Activated CD4-positive, alpha-beta T cell treated with anti-CD3 and anti-CD28 coated beads for 24 hours (primary cell): ENCODE data around the gene SIRPB2.

ENCODE experiments used
- DNase-seq, 2 donors: peaks; one replicate each; pipeline ENCODE4 v3.0.0-alpha.2; 2020; ENCODE audit warnings: low read depth in 2 of 2

Gene SIRPB2

DNA sequence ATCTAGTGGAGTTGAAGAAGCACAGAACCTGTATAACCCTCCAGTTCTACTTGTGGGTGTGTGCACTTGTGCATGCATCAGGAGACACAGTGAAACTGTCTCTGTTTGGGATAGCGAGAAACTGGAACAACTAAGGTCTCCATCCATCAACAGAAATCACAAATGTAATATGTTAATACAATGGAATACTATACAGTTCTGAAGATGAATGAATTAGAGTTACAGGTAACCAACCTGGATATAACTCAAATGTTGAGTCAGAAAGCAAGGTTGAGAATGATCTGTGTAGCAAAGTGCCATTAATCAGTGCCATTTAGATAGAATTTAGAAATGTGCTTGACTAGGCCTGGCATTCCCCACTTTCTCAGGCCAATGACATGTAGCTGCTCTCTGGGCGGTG lies 20.0 kb downstream of the SIRPB2 start:
- no peak for DNase-seq

DNA sequence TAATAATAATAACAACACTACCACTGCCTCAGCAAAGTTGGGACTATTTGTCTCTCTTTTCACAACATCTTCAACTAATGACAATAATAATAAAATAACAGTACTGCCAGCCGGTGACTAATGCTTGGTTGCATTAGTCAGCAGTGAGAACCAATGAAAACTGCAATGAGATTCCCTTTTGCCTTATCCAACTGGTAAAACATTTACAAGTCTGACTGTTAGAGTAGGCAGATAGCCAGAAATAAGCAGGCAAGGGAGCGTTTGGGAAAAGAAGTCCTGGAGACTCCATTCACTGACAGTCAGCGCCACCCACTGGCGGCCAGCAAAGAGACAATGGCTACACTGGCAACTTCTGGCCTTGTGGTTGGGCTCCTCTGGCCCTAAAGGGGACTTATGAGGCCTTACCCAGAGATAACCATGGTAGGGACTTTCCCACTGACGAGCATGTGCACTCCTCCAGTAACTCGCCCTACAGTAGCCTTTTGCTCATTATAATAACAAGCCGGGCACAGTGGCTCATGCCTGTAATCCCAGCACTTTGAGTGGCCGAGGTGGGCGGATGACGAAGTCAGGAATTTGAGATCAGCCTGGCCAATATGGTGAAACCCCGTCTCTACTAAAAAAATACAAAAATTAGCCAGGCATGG lies 21.2 kb downstream of the SIRPB2 start:
- no peak for DNase-seq

DNA sequence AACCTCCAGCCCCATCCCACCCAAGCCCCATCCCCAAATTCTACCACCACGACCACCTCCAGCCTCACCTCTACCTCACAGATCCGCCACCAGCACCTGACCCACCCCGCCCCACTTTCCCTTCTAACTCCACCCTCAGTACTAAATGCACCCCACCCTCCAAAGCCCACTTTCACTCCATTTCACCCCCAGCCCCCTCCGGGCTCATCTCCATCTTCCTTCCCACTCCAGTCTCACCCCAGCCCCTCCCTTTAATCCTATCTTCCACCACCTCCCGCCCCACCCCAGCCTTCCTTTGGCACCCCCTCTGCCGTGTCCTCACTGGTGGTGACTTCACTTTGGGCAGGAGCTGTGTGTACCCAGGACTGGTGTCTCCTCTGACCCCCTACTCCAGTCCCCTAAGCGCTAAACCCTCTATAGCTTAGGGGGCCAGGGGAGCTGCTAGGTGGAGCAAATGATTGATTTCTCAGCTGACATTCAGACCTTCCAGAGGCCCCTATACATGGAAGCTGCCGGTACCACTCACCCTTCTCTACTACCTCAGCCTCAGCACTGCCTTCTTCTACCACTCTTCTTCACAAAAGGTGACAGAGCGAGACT lies 21.8 kb downstream of the SIRPB2 start:
- no peak for DNase-seq

DNA sequence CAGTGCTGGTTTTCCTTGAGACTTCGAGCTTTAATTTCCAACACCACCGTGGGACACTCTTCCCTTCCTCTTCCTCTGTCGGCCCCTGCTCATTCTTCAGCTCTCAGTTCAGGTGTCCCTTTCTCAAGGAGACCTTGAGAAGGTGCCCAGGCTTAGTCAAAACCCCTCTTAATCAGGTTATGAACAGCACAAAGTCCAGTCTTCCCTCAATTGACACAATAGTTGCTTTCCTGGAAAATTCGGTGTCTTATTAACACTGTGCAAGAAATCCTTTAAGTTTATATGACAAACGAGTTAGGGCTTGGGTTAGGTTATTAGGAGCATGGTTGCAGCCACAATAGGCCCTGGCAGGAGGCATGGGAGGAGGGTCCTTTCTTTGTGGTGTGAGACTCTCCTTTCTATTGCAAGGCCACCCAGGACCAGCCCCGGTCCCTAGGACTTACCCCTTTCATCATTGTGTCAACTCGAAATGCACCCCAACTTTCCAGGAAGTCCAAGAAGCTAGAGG lies 23.0 kb downstream of the SIRPB2 start:
- no peak for DNase-seq

DNA sequence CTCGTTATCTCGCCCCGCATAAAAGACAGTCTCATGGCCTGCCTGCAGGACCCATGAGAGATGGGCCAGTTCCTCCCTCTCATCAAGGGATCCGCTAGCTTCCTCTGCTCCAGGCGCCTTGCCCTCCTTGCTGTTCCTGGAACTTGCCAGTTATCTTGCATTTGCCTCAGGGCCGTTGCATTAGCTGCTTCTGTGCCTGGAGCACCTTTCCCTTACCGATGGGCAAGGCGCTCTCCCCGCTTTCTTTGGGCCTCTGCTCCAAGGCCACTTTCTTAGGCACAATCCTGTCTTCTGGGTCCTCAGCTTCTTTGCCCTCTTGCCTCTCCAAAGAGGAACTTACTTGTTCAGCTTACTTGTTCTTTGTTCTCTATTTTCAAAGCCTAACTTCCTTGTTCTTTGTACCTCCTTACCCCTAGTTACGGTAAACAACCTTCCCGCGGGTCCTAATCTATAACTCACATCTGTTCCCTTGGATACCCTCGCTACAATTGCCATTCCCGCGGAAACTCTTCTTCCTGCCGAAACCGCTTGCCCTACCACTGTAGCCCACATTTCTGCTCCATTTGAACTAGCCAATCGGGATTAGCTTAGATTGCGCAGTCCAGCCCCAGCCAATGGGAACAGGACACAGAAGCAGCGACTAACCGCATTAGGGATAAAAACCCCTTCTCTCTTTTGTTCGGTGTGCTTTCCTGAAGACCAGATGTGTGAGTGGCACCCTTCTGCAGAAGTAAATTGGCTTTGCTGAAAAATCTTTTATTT lies 23.7 kb downstream of the SIRPB2 start:
- DNase-seq, result no peak

- DNase-seq, result no peak
Measured at GRCh38 chr20:1467082-1467354, 24.2 kb downstream of the SIRPB2 start.

DNA sequence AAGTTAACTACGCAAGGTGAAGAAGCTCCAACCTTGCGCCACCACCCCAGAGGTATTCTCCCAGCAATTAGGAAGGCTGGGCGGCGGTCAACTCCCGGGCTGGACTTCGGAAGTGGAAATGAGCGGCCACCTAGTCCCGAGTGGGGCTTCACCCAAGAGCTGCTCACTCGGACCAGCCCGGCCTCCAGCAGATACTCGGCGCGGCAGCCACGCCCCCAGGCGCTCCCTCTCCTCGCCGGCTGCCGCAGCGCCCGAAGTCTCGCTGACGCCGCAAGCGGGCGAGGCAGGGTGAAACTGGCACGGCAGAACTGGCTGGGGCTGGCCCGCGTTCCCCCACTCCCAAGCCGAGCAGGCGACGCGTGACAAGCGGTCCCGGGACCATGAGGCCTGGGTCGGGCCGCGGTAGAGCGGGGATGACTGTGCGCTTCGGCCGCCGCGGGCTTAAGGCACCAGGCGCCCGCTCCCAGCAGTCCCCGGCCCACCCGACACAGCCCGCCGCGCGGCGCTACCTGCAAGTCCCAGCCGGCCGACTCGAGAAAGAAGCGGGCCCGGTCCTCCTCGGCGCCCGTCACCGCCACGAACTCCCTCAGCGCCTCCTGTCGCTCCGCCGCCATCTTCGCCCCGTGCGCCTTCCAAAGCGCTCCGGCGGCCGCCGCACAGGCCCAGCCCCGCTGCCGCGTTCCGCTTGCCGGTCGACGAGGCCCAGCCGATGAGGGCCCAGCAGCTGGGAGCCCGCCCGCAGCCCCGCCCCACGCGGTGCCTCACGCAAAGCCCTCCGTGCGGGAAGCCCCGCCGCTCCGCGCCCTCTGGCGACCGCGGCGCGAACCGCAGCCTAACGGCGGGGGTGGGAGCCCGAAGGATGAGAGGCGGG lies 24.8 kb downstream of the SIRPB2 start, which contains the start of gene NSFL1C:
Gene NSFL1C, minus strand, starts transcription at position 639 of the 871 bp plus-strand sequence. Its CDS starts 25 bp downstream, at position 614.
- peak; percentile 93 to 96 for DNase-seq

DNA sequence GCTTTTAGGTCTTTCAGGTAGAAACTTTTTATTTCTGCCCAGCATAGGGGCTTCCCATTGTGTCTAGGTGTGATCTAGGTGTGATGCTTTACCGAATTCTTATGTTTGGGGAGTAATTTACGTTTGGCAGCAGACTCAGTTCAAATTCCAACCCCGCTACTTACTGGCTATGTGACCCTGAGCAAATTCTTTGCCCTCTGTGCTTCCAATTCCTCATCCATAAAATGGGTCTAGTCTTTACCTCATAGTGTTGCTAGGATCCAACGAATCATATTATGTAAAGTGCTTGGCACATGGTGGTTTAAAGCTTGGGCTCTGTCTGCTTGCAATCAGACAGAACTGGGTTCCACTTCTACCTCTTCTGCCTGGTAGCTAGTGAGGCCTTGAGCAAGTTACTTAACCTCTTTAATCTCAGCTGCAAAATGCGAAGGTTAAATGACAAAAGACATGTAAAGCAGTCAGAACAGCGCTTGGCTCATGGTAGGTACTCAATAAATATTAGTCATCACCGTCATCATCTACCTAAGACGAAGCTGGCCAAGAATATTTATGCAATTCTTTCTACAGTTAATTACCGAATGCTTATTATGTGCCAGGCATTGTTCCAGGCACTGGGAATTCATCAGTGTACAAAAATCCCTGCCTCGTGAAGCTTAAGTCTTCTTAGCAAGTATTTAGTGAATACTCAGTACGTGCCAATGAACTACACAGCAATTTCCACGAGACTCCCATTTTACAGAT lies 25.6 kb downstream of the SIRPB2 start:
- no peak for DNase-seq

- DNase-seq, result no peak
Measured at GRCh38 chr20:1463971-1464570, 27.1 kb downstream of the SIRPB2 start.

GRCh38 chr20:1462834-1463233 lies 28.4 kb downstream of the SIRPB2 start:
- no peak for DNase-seq

GRCh38 chr20:1462001-1462400 lies 29.2 kb downstream of the SIRPB2 start:
- DNase-seq, result no peak

- no peak for DNase-seq
Measured at GRCh38 chr20:1460275-1460674, 30.9 kb downstream of the SIRPB2 start.

- DNase-seq, result no peak
Measured at GRCh38 chr20:1457992-1458391, 33.2 kb downstream of the SIRPB2 start.

- no peak for DNase-seq
Measured at GRCh38 chr20:1456300-1456699, 34.9 kb downstream of the SIRPB2 start.

GRCh38 chr20:1450926-1451491 lies 40.2 kb downstream of the SIRPB2 start:
- DNase-seq, result no peak

GRCh38 chr20:1449370-1449769 lies 41.9 kb downstream of the SIRPB2 start:
- no peak for DNase-seq

DNA sequence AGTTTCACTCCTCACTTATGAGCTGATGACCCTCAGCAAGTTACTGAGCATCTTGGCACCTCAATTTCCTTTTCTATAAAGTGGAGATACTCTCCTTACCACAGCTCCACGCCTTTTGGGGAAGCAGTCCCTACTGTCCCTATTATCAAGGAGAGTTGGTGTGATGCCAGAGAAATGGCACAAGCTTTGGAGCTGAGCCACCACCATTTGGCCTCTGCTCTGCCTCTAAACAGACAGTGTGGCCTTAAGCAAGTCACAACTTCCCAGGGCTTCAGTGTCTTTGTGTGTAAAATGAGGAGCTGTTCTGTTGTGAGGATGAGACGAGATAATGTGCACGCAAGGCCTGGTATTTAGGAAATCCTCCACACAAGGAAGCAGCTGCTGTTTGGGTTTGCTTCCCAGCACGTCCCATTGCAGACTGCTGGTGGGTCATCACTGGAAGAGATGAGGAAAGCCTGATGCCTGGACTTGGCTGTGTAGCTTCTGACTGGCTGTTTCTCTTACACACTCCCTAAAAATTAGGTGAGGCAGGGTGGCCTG lies 43.1 kb downstream of the SIRPB2 start:
- DNase-seq, result no peak

- no peak for DNase-seq
Measured at GRCh38 chr20:1446536-1446935, 44.7 kb downstream of the SIRPB2 start.

DNA sequence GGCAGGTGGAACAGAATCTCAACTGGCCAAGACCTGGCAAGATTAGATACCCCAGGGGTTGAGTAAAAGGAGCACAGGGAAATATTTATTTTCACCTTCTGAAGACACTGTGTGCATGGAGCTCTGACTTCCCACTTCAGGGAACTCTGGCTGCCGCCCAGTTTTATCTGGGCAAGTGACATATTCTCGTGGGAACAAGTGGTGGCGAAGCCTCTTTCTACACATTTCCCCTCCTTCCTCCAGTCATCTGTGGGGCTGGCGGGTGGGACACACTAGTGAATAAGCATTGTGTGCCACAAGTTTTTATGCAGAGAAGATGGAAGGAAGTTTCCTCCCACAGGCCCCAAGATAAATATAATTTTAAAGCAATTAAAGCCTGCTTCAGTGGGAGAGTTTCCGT lies 48.1 kb downstream of the SIRPB2 start:
- DNase-seq, result no peak

DNA sequence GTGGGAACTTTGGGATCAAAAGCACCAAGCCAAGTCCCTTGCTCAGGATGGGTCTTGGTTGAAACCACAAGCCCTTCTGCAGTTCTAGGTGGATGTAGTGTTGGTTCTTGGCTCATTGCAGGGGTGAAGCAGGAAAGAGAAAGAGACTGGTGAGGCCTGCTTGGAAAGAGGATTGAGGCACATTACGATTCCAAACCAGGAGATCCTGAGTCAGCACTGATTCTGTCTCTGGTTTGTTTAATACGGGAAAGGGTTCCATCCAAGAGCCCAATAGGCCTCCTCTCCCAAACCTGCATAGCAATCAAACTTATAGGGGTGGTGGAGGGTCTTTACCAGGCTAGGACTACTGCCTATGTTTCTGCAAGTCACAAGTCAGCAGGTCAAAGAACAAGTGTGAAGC lies 48.9 kb downstream of the SIRPB2 start:
- DNase-seq, result no peak
